Measurements from ENCODE around the gene RBFOX1. TPM values are rescaled to one million over a fixed set of nuclear protein-coding genes. Genes with fewer than 3 reads are reported as not detected.

RBFOX1 gene
- polyA plus RNA-seq, 1 experiment = not detected

GRCh38 chr16:7526736-7527135 lies 194.1 kb downstream of the RBFOX1 start:
- no peaks in the 10 kb centered on the region for H3K27me3 ChIP-seq (ENCODE audit: control insufficient read depth, insufficient read depth, low read length)
- POLR2A ChIA-PET = no interaction called here
- no peak overlapping the region for H3K4me3 ChIP-seq (ENCODE audit: low read depth, low read length)
- CTCF ChIA-PET = no interaction called here
- TF ChIP-seq CTCF (IDR thresholded peaks at IDR 0.05; ENCODE audit: low read depth, low read length) = no peak
- H3K27ac ChIP-seq (ENCODE audit: low read depth, low read length) = no peak overlapping the region
- H3K9me3 ChIP-seq (ENCODE audit: control insufficient read depth, insufficient read depth, low read length) = peaks cover 24% of the 10 kb centered on the region; the same call in 1 of the 2 replicates
- DNase-seq (ENCODE audit: low read depth, low spot score) = no peak

GRCh38 chr16:7532534-7532933 lies 199.9 kb downstream of the RBFOX1 start:
- ChIA-PET POLR2A (no interaction called here), CTCF (no interaction called here)
- H3K9me3 ChIP-seq (ENCODE audit: control insufficient read depth, insufficient read depth, low read length) = peaks cover 29% of the 10 kb centered on the region
- H3K4me3 ChIP-seq (ENCODE audit: low read depth, low read length) = no peak overlapping the region
- TF ChIP-seq CTCF (IDR thresholded peaks at IDR 0.05; ENCODE audit: low read depth, low read length) = no peak
- H3K27ac ChIP-seq (ENCODE audit: low read depth, low read length) = no peak overlapping the region
- DNase-seq (ENCODE audit: low read depth, low spot score) = no peak
- H3K27me3 ChIP-seq (ENCODE audit: control insufficient read depth, insufficient read depth, low read length) = no peaks in the 10 kb centered on the region

GRCh38 chr16:7534749-7535148 lies 202.1 kb downstream of the RBFOX1 start:
- DNase-seq (ENCODE audit: low read depth, low spot score) = no peak
- Histone ChIP-seq H3K9me3 (ENCODE audit: control insufficient read depth, insufficient read depth, low read length) (peaks cover 30% of the 10 kb centered on the region), H3K27ac (ENCODE audit: low read depth, low read length) (no peak overlapping the region), H3K27me3 (ENCODE audit: control insufficient read depth, insufficient read depth, low read length) (no peaks in the 10 kb centered on the region), H3K4me3 (ENCODE audit: low read depth, low read length) (no peak overlapping the region)
- ChIA-PET CTCF (no interaction called here), POLR2A (no interaction called here)
- no peak for TF ChIP-seq CTCF (IDR thresholded peaks at IDR 0.05; ENCODE audit: low read depth, low read length)

GRCh38 chr16:7541026-7541425 lies 208.4 kb downstream of the RBFOX1 start:
- ChIA-PET POLR2A (no interaction called here), CTCF (no interaction called here)
- no peaks in the 10 kb centered on the region for H3K27me3 ChIP-seq (ENCODE audit: control insufficient read depth, insufficient read depth, low read length)
- H3K27ac ChIP-seq (ENCODE audit: low read depth, low read length) = no peak overlapping the region
- no peak for TF ChIP-seq CTCF (IDR thresholded peaks at IDR 0.05; ENCODE audit: low read depth, low read length)
- no peak overlapping the region for H3K4me3 ChIP-seq (ENCODE audit: low read depth, low read length)
- H3K9me3 ChIP-seq (ENCODE audit: control insufficient read depth, insufficient read depth, low read length) = peaks cover 25% of the 10 kb centered on the region
- no peak for DNase-seq (ENCODE audit: low read depth, low spot score)

- Histone ChIP-seq H3K27me3 (ENCODE audit: control insufficient read depth, insufficient read depth, low read length) (no peaks in the 10 kb centered on the region), H3K9me3 (ENCODE audit: control insufficient read depth, insufficient read depth, low read length) (peaks cover 28% of the 10 kb centered on the region), H3K27ac (ENCODE audit: low read depth, low read length) (no peak overlapping the region), H3K4me3 (ENCODE audit: low read depth, low read length) (no peak overlapping the region)
- ChIA-PET CTCF (interaction anchor here (0.6 kb wide), 1 partner anchor 75 kb away, joined by 3 read pairs; no protein-coding TSS in a partner anchor), POLR2A (no interaction called here)
- no peak for TF ChIP-seq CTCF (IDR thresholded peaks at IDR 0.05; ENCODE audit: low read depth, low read length)
- no peak for DNase-seq (ENCODE audit: low read depth, low spot score)
Measured at GRCh38 chr16:7545251-7545650, 212.6 kb downstream of the RBFOX1 start.
